ENCODE results near the gene BCL7A. TPM values are rescaled to one million over a fixed set of nuclear protein-coding genes. Genes with fewer than 3 reads are reported as not detected.
"Not testable (repeated sequence)": the region's sequence is repeated elsewhere in the genome, so short reads cannot be mapped to it uniquely, and the experiment has no call there.

Gene BCL7A
- 10 to 100 TPM; 39.8 to 45.1 (median 40.7) TPM for polyA plus RNA-seq (ENCODE audit: insufficient read length in 3 of 3)
- long read RNA-seq, donor 1, full-length matches to known transcripts, result 13 of 18 reads
- long read RNA-seq, donor 1, partial matches to known transcripts, result 5 of 18 reads
- long read RNA-seq, donor 1, other reads (novel, unspliced or antisense), result 0 of 18 reads
- long read RNA-seq, donor 2, full-length matches to known transcripts, result 23 of 33 reads
- long read RNA-seq, donor 2, partial matches to known transcripts, result 10 of 33 reads
- long read RNA-seq, donor 2, other reads (novel, unspliced or antisense), result 0 of 33 reads
- long read RNA-seq, donor 3, full-length matches to known transcripts, result 17 of 17 reads
- long read RNA-seq, donor 3, partial matches to known transcripts, result 0 of 17 reads
- long read RNA-seq, donor 3, other reads (novel, unspliced or antisense), result 0 of 17 reads
- long read RNA-seq, donor 4, full-length matches to known transcripts, result 16 of 16 reads
- long read RNA-seq, donor 4, partial matches to known transcripts, result 0 of 16 reads
- long read RNA-seq, donor 4, other reads (novel, unspliced or antisense), result 0 of 16 reads
- long read RNA-seq, donor 5, partial matches to known transcripts, result 6 of 12 reads
- long read RNA-seq, donor 5, other reads (novel, unspliced or antisense), result 0 of 12 reads
- long read RNA-seq, donor 6, full-length matches to known transcripts, result 21 of 111 reads
- long read RNA-seq, donor 6, partial matches to known transcripts, result 90 of 111 reads
- long read RNA-seq, donor 6, other reads (novel, unspliced or antisense), result 0 of 111 reads
- long read RNA-seq, donor 7, full-length matches to known transcripts, result 17 of 80 reads
- long read RNA-seq, donor 7, partial matches to known transcripts, result 63 of 80 reads
- long read RNA-seq, donor 7, other reads (novel, unspliced or antisense), result 0 of 80 reads
- long read RNA-seq, donor 8, full-length matches to known transcripts, result 7 of 7 reads
- long read RNA-seq, donor 8, partial matches to known transcripts, result 0 of 7 reads
- long read RNA-seq, donor 8, other reads (novel, unspliced or antisense), result 0 of 7 reads
- long read RNA-seq, donor 9, full-length matches to known transcripts, result 13 of 21 reads
- long read RNA-seq, donor 9, partial matches to known transcripts, result 8 of 21 reads
- long read RNA-seq, donor 9, other reads (novel, unspliced or antisense), result 0 of 21 reads
- long read RNA-seq, donor 10, full-length matches to known transcripts, result 24 of 47 reads
- long read RNA-seq, donor 10, partial matches to known transcripts, result 23 of 47 reads
- long read RNA-seq, donor 10, other reads (novel, unspliced or antisense), result 0 of 47 reads
- long read RNA-seq, donor 11, transcript BCL7A-201 (6 exons, 2,581 nt), result major isoform, 10 of 17 reads
- long read RNA-seq, donor 11, partial matches to known transcripts, result 5 of 17 reads
- long read RNA-seq, donor 11, other reads (novel, unspliced or antisense), result 0 of 17 reads
- long read RNA-seq, donor 12, full-length matches to known transcripts, result 25 of 67 reads
- long read RNA-seq, donor 12, partial matches to known transcripts, result 42 of 67 reads
- long read RNA-seq, donor 12, other reads (novel, unspliced or antisense), result 0 of 67 reads
- long read RNA-seq, donor 13, full-length matches to known transcripts, result 14 of 21 reads
- long read RNA-seq, donor 13, partial matches to known transcripts, result 7 of 21 reads
- long read RNA-seq, donor 13, other reads (novel, unspliced or antisense), result 0 of 21 reads
- long read RNA-seq, donor 14, result 0 reads
- long read RNA-seq, donor 15, full-length matches to known transcripts, result 27 of 43 reads
- long read RNA-seq, donor 15, partial matches to known transcripts, result 16 of 43 reads
- long read RNA-seq, donor 15, other reads (novel, unspliced or antisense), result 0 of 43 reads
- long read RNA-seq, donor 16, transcript BCL7A-201 (6 exons, 2,581 nt), result major isoform, 15 of 23 reads
- long read RNA-seq, donor 16, partial matches to known transcripts, result 8 of 23 reads
- long read RNA-seq, donor 16, other reads (novel, unspliced or antisense), result 0 of 23 reads

DNA sequence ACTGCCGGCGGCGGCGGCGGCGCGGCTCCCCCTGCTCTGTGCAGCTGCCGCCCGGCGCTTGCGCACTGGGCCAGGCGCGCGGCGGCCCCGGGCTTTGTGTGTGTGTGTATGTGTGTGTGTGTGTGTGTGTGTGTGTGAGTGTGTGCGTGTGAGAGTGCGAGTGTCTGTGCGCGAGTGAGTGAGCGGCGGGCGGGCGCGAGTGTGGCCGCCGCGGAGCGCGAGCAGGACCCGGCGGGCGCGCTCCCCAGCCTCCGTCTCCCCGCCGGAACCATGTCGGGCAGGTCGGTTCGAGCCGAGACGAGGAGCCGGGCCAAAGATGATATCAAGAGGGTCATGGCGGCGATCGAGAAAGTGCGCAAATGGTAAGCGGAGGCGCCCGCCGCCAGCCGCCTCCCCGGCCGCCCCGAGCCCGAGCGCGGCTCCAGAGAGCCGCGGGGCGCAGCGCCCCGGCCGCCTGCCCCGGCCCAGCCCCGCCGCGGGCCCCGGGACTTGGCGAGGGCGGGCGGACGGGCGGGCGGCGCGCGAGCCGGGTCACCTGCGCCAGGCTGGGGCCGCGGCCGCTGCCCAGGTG lies at the start of gene BCL7A:
TSS of gene BCL7A (plus strand) at position 63 of the 571 bp plus-strand sequence. CDS start at position 271, 208 bp downstream.
- peak; percentile 83 for DNase-seq

DNA sequence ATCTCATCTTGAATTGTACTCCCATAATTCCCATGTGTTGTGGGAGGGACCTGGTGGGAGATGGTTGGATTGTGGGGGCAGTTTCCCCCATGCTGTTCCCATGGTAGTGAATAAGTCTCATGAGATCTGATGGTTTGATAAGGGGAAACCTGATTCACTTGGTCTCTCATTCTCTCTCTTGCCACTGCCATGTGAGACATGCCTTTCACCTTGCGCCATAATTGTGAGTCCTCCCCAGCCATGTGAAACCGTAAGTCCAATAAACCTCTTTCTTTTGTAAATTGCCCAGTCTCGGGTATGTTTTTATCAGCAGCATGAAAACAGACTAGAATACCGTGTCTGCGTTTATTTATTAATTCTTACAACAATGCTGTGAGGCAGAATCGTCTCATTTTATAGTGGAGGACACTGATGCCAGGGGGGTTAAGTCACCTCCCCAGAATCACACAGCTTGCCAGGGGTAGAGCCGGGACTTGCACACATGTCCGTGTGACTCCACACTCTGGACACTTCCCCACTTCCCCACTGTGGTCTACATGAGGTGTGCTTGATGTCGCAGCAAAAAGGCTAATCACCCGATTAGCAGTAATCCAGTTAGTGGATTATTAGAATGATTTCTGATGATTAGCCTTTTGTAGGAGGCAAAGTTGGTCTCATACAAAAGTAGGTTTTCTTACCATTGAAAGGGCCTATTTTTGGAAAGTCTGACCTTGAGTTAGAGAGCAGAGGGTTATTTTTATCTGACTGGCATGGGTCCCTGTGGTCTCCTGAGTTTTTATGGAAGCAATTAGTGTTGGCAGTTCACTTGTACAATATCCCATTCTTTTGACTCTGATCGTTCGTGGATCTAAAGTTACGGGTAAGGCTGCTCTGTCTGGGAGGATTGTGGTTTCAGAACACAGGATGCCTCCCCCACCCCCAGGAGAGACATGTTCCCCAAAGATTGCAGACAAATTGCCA lies 47.4 kb upstream of the BCL7A start:
- no peak for DNase-seq

DNA sequence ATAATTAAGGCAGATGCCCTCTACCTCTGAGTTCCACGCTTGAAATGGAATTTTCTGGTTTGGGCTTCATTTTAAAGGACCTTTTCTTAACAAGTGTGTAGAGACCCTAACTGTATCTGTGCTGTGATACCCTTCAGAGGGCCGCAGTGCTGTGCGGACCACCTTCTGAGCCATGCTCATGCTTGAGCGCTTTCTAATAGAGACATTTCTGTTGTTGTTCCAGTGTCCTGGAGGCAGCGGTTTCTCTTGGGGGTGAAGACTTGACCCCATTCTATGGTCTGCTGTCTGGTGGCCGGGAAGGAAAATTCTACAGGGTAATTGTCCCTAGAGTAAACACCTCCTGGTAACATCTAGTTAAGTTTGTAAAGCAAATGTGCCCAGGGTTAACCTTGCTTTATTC lies 46.7 kb upstream of the BCL7A start:
- no peak for DNase-seq

DNA sequence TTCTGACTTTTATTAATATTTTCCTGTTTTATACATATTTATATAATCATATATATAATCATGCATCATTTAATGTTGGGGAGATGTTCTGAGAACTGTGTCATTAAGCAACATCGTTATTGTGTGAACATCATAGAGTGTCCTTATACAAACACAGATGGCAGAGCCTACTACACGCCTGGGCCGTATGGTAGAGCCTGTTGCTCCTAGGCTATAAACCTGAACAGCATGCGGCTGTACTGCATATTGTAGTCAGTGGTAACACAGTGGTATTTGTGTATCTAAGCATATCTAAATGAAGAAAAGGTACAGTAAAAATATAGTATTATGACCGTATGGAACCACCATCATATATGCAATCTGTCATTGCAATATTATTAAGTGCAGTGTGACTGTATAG lies 44.7 kb upstream of the BCL7A start:
- no peak for DNase-seq

DNA sequence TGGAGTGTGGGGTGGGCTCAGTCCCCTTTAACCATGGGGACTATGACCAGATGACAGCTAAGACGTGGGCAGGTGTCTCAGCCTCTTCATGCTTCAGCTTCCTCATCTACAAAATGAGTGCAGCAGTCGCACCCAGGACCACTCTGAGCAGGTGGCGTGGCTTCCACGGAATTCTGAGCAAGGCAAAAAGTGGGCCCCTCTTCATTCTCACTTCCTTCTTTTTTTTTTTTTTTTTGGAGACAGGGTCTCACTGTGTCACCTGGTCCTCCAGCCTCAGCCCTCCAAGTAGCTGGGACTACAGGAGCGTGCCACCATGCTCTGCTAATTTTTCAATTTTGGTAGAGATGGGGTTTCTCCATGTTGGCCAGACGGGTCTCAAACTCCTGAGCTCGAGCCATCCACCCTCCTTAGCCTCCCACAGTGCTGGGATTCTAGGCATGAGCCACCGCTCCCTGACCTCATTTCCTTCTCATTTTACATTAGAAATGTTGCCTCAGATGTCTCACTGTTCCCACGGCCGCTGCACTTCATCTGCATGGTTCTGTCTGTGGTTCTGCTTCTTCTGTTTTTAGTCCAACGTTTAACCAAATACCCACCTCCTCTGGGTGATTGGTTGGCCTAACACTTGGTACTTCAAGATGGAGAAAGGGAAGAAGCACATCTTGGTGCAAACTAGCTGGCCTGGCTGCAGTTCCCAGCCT lies 41.3 kb upstream of the BCL7A start:
- DNase-seq, result no peak

DNA sequence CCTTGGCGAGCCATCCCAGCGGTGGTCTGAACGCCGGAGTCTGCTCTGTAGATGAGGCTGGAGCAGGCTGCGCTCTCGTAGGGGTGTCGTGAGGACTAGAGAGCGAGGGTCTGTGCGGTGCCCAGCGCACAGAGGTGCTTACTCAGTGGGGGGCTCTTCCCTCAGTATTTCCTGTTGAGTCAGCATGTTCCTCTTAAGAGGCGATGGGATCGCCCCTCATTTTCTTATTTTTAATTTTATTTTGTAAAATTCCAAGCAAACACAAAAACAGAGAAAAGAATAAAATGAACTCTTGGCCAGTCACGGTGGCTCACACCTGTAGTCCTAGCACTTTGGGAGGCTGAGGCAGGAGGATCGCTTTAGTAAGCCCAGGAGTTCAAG lies 40.8 kb upstream of the BCL7A start:
- DNase-seq, result no peak

DNA sequence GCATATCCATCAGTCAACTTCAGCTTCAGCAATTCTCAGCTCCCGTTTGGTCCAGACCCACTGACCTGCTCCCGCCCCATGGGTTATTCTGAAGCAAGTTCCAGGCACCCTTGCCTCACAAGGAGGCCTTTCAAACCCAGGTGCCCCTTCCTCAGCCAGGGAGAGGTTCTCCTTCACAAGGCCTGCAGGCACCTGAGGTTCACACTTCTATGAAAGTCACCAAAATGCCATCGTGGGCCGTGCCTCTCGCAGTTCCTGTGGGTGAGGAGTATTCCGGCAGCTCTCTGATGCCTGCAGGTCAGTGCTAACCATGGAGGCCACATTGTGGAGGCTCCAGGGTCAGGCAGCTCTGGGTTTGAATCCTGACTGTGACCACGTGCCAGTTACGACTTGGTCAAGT lies 40.2 kb upstream of the BCL7A start:
- DNase-seq, result no peak

DNA sequence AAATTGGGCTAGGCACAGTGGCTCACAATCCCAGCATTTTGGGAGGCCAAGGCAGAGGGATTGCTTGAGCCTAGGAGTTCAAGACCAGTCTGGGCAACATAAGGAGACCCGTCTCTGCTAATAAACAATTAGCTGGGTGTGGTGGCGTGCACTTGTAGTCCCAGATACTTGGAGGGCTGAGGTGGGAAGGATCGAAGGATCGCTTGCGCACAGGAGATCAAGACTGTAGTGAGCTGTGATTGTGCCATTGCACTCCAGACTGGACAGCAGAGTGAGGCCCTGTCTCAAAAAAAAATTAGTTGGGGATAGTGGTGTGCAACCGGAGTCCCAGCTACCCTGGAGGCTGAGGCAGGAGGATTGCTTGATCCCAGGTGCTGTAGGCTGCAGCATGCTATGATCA lies 38.7 kb upstream of the BCL7A start:
- DNase-seq, result no peak

DNA sequence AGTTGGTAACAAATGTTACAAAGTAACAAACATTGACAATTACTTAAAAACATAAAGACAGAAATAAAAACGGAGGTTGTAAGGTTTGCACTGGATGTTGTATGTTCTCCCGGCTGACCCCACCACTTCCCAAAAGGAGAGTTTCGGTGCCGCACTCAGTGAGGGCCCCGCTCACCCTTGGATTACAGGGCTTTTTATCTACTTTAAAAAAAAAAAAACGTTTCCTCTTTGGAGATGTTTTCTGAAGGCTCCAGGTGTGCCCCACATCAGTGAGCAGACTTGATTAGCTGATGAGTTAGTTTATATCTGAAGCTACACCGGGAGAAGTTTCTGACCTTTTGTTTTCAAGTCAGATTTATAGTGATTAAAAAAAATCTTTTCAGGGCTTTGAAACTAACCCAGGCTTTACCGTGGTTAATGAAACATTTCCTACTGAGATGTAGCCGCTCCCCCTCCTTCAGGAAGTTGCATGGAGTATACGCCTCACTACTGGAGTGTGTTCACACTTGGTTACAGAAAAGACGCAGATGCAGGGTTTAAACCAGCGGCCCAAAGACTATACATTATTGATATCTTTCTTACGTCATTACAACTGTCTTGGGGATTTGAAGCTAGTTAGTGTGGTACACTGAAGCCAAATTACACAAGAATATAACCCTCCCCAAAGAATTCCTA lies 38.0 kb upstream of the BCL7A start:
- DNase-seq, result peak; percentile 82

DNA sequence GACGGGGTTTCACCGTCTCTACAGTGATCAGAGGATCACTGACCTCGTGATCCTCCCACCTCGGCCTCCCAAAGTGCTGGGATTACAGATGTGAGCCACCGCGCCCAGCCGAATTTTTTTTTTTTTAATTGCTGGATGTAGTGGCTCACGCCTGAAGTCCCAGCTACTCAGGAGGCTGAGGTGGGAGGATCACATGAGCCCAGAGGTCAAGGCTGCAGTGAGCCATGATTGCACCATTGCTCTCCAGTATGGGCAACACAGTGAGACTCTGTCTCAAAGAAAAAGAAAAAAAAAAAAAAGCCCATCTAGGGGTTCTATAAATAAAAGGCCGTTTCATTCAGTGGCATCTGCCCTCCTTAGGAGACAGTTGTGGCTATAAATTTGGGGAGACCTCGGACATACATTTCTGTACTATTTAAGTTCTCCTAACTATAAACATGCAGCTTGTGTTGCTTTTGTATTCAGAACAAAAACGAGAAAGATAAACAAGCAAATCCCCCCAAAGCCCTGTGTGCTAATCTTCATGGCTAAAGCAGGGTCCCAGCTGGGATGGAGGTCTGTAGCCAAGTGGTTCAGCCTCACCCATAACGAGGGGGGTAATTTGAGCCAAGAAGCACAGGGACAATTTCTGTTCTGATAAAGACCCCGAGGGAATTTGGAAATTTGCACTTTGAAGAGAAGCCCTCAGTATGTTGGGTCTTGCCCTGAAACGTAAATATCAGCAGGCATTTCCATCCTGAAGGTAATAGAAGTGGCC lies 35.0 kb upstream of the BCL7A start:
- no peak for DNase-seq

DNA sequence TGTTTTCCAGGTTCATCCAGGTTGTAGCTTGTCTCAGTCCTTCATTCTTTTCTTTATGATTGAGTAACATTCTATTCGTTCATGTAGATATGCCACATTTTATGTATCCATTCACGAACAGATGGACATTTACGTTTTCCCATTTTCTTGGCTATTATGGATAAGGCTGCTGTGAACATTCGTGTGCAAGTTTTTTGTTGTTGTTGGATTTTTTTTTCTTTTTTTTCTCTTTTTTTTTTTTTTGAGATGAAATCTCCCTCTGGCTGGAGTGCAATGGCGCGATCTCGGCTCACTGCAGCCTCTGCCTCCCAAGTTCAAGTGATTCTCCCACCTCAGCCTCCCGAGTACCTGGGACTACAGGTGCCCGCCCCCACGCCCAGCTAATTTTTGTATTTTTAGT lies 33.2 kb upstream of the BCL7A start:
- not testable (repeated sequence) for DNase-seq

DNA sequence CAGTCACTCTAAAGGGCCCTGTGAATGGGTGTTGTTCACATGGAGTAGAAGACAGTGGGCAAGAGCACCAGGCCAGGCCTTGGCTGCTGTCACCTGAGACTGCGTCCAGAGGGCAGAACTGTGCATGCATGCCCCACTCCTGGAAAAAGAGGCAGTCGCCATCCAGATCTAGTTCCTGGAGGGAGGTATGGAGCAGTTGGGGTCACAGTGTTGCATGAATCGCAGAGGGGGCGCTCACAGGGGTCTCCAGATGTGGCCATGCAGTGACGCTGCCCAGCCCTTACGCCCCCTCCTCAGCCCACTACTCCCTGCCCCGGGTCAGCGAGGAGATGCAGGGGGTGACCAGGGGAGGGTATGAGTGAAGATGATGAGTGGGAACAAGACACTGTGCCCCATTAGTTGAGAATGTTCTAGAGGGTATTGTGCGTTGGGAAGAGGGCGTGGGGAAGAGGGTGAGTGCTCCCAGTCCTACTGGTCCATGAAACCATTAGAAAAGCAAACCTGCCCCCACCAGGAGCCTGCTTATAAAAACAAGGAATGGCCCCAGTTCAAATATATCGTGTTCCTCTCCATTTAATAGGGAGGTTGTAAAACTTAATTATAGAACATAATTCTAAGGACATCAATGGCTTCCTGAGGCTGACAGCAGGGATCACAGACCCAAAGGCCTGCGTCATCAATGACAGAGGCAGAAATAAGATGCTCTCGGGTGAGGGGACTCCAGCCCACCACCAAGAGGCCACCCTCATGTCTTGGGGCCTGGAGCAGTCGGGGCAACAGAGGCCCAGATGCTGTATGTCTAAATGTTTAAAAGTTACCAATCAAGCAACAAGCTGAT lies 32.2 kb upstream of the BCL7A start:
- peak; percentile 88 for DNase-seq

DNA sequence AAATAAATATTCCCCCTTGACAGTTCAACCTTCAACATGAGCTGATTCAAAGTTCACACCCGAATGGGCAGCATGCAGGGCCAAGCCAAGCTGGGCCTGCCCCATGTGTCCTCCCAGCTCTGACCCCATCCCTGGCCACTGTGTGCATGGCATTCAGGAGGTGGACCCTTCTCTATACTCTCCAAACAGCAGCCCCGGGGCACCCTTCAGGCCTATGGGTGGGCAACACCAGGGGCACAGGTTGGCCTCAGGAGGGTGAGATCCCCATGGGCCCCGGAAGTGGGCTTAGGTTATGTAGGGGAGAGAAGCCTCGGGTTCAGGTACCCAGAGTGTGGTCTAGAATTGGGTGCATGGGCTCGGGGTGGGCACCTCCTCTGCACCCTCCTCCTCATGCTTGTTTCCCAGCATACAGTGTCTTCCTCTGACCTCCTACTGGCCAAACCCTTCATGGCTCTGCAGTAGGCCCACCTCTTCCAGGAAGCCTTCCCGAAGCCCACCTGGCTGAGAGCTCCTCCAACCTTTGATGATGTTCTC lies 31.5 kb upstream of the BCL7A start:
- no peak for DNase-seq

DNA sequence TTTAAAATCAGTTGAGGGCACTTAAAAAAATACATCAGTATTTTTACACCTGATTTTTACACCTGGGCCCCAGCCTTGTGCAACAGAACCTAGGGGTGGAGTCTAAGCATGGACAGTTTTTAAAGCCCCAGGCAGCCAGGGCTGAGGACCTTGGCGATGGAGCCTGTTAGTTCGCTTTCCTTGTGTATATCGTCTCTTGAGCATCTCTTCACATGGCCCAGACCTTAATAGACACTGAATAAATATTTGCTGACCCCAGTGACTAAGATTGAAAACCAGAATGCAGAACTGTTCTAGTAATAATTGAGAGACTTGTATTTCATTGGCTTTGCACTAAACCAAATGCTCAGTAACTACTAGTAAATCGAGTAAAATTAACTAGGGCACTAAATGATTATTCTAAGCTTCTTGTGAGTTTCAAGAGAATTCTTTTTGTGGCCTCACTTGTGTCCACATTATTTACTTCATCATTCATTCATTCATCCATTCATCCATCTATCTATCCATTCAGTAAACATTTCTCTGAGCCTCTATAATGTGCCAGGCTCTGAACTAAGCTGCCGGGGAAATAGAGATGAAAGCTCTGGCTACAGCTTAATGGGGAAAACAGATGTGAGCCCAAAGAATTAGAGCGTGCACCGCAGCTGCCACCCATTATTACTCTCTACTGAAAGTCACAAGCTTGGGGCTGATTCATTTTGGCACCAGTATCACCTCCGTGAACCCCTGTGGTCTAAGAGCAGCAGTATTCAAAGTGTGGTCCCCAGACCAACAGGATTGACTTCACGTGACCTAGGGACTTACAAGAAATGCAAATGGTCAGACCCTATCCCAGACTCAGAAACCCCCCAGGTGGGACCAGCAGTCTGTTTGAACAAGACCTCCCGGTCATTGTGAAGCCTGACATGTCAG lies 30.7 kb upstream of the BCL7A start:
- no peak for DNase-seq
